Renal cortex interstitium (tissue), 11 donors: ENCODE measurements around the gene FAM241A. TPM values are rescaled to one million over a fixed set of nuclear protein-coding genes. Genes with fewer than 3 reads are reported as not detected.

Experiments used
- DNase-seq, 11 donors: peaks; one replicate each; pipeline ENCODE4 v3.0.0-alpha.2; 2013; ENCODE audit warnings: low read depth in 9 of 11, low spot score in 4 of 11; ENCODE audit errors: extremely low read depth in 1 of 11
- polyA plus RNA-seq, 3 donors: library from polyadenylated mRNA; unstranded; fragments of 120-200 nt; gene quantifications; one replicate each; pipeline ENCODE4 v1.2.1, GENCODE V29; 2013; ENCODE audit not compliant: insufficient read length in 3 of 3

Gene FAM241A
- polyA plus RNA-seq, 3 donors: 0.86 to 1.5 (median 1.3) TPM

DNA sequence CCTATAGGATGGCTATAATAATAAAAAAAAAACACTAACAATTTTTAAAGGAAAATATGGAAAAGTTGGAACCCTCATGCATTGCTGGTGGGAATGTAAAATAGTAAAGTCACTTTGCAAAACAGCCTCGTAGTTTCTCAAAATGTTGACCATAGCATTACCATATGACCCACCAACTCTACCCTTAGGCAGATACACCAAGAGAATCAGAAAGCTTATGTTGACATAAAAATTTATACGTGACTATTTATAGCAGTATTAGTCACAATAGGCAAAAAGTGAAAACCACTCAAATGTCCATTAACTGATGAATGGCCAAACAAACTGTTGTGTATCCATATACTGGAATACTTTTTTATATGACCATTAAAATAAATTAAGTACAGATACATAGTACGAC, 19.8 kb upstream of the FAM241A start:
- DNase-seq: no peak

GRCh38 chr4:112127048-112127637, 18.1 kb upstream of the FAM241A start:
- no peak for DNase-seq

- no peak for DNase-seq
Measured at GRCh38 chr4:112127803-112128202, 17.5 kb upstream of the FAM241A start.

DNA sequence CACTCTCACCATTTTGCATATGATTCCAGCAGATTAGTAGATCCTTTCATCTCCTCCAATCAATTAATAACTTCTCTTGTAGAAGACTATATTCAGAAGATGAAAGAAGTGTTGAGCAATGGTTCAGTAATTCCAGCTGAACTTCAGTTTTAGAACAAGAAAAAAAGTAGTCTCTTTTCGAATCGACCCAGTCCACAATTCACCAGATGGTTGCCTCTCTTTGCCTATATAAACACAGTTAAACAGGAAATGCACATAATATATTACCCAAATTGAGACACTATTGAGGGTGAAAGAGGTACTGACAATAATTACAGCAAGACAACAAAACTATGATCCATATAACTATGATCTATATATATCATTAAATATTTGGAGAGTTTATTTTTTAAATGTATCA, 16.8 kb upstream of the FAM241A start:
- DNase-seq: no peak

- no peak for DNase-seq
Measured at GRCh38 chr4:112130906-112131305, 14.3 kb upstream of the FAM241A start.

DNA sequence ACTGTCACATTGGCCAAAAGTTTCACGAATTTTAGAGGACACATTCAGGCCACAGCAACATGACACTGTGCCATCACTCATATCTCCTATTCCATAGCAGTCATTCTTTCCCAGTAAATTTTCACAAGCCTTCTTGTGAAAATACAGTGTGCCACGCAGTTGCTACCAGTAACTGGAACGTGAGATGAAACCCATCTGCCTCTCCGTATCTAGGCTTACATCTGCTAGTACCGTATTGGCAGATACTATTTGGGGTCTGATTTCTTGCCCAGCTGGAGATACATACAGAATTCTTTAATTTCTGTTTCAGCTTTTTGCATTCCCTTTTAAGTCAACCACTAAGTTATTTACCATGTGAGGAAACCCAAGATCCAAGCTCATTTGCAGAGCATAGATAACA, 8.7 kb upstream of the FAM241A start:
- DNase-seq: no peak

DNA sequence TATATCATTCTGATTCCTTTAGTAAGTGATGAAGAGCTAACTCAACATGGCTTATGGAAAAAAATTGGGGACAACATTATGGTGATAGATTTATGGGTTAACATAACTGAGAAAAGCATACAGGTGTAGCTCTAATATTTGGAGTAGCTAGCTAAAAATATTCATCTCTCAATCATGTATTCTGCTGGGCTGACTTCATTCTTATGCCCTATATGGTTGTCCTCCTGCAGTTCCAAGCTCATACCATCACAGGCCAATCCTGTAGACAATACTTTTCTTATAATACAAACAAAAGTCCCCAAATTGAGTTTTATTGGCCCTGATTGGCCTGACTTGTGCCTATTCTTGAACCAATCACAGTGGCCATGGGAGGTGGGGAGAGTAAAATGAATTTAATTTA, 6.7 kb upstream of the FAM241A start:
- DNase-seq: no peak

- no peak for DNase-seq
Measured at GRCh38 chr4:112140536-112140935, 4.7 kb upstream of the FAM241A start.

DNA sequence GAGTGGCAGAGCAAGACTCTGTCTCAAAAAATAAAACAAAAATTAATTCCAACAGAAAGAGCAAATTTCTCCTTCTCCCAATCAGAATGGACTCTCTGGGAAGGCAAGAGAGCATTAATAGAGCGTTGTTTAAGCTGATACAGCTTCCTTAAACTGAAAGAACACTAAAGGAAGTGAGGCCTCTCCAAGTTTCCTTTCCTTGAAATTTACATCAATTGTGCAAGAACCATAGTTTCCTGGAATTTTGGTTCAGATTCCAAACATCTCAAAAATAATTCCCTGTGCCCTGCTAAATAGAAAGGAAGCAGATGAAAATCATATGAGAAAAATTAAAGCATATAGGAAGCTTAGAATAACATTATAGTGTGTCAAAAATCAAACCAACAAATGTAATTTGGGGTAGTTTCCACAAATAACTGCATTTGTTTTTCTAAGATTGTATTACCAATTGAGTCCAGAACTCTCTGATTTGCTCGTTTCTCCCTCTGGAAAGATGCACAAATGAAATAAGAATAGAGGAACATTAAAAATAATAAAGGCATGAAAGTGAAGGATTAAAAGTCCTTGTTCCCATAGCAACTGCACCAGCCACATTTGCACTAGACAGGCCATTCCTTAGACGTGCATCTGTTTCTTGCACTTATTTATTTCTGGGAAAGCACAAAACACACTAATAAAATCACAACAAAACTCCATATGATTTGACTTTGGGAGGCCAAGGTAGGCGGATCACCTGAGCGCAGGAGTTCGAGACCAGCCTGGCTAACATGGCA, 3.7 kb upstream of the FAM241A start:
- no peak for DNase-seq

DNA sequence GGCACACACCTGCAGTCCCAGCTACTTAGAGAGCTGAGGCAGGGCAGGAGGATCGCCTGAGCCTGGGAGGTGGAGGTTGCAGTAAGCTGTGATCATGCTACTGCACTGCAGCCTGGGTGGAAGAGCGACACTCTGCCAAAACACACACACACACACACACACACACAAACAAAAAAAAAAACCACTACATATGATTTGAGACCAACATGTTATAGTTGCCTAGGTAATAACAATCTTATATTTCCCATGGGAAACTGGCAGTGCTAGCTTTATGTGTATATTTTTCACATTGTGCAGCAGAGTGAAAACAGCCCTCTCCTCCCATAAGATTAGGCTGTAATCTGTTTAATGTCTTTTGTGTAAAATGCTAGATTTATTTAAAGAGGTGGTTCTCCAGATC, 3.1 kb upstream of the FAM241A start:
- no peak for DNase-seq

GRCh38 chr4:112143781-112144180, 1.5 kb upstream of the FAM241A start:
- no peak for DNase-seq

DNA sequence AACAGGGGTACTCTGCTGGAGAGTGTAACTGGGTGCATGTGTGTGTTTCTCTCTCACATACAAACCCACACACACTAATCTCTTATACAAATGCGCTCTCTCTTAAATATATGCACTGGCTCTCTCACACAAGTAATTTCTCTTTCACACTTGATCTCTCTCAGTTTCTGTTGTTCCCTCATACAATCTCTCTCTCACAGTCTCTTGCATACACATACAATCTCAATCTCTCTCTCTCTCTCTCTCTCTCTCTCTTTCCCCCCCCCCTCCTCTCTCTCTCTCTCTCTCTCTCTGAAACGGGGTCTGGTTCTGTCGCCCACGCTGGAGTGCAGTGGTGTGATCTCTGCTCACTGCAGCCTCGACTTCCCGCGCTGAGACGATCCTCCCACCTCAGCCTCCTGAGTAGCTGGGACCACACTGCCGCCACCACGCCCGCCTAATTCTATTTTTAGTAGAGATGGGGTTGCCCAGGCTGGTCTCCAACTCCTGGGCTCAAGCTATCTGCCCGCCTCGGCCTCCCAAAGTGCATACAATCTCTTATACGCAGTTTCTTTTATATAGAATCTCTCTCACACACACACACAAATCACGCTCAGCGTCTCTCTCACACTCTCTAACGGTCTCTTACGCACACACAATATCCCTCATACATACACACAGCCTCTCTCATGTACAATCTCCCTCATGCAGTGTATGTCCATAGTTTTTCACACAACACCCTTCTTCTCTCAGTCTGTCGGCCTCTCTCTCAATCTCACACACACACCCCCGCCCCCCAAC, 518 bp upstream of the FAM241A start:
- DNase-seq: no peak

DNA sequence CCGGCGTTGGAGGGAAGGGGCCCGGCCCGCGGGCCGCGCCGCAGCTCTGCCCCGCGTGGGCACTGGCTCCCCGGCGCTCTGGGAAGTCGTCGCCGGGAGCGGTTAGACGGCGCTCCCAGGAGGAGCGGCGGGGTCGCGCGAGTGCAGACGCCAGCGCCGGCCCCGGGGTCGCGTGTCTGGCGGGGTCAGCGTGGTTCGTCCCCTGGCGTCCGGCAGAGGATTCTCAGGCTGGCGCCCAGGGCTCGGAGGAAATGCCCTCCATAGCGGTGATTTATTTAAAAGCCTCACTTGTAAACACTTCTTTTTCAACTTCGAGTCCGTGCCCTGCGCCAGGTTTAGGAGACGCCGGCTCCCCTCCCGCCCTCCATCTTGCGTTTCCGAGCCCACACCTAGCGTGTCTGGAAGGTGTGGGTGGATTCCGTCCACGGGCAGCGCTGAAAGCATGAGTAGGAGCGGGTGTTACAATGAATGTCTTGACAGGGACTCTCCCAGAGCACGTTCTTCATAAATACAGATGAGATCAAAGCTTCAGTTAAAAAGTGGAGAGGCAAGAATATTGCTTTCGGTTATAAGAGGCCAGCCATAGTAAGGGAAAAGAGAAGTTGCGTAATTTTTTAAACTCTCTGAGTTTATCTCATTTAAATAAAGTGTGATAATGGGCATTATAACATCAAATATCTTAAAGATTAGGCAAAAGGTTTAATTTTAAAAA, 692 bp downstream of the FAM241A start:
- DNase-seq: peak in 6 of 11 donors; percentile 7 to 30 (median 20)

- no peak for DNase-seq
Measured at GRCh38 chr4:112146502-112146813, 1.2 kb downstream of the FAM241A start.

- no peak for DNase-seq
Measured at GRCh38 chr4:112147697-112148096, 2.4 kb downstream of the FAM241A start.

GRCh38 chr4:112150920-112151319, 5.7 kb downstream of the FAM241A start:
- DNase-seq: no peak

DNA sequence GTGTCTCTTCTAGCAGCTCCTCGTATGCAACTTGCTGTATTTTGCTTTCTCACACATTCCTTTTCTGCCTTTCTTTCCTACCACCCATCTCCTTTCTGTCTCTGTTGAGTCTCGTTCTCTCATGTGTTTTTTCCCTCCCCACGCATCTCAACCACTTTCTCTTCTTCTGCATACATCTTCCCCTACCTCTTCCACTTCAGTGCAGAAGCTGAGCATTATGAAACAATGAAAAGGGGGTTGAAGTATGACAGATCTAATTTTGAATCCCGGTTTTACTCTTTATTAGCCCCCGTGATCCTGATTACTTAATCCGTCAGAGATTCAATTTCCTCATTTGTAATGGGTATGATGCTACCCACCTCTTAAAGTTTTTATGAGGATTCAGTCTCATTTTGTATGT, 7.3 kb downstream of the FAM241A start:
- no peak for DNase-seq

- no peak for DNase-seq
Measured at GRCh38 chr4:112153211-112153791, 8.0 kb downstream of the FAM241A start.

DNA sequence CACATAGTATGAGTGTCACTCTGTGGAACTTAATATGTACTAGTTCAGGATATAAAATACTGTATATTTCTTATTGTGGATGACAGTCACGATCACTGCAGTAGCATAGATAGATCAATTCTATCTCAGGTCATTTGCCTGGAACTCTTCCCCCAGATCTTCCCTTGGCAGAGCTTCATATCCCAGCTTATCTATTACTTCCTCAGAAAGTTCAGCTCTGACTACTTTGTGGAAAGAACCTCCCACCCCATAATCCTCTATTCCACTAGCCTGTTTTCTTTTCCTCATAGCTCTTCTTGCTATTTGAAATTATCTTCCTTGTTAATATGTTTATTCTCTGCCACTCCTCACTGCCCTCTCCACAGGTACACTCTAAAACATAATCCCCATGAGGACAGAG, 10.9 kb downstream of the FAM241A start:
- no peak for DNase-seq
